Measurements from ENCODE around the gene BTBD9.

GRCh38 chr6:38632490-38632889 is 7.2 kb downstream of the BTBD9 start:
- TF ChIP-seq EZH2 (IDR thresholded peaks at IDR 0.05; ENCODE audit: insufficient read depth, low read length) = no peak
- TF ChIP-seq, protein P1, sequence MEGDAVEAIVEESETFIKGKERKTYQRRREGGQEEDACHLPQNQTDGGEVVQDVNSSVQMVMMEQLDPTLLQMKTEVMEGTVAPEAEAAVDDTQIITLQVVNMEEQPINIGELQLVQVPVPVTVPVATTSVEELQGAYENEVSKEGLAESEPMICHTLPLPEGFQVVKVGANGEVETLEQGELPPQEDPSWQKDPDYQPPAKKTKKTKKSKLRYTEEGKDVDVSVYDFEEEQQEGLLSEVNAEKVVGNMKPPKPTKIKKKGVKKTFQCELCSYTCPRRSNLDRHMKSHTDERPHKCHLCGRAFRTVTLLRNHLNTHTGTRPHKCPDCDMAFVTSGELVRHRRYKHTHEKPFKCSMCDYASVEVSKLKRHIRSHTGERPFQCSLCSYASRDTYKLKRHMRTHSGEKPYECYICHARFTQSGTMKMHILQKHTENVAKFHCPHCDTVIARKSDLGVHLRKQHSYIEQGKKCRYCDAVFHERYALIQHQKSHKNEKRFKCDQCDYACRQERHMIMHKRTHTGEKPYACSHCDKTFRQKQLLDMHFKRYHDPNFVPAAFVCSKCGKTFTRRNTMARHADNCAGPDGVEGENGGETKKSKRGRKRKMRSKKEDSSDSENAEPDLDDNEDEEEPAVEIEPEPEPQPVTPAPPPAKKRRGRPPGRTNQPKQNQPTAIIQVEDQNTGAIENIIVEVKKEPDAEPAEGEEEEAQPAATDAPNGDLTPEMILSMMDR (IDR thresholded peaks at IDR 0.05; ENCODE audit: insufficient read depth, low read depth, low read length) = no peak
